ENCODE measurements around the gene NRG2. TPM values are rescaled to one million over a fixed set of nuclear protein-coding genes. Genes with fewer than 3 reads are reported as not detected.

Gene NRG2
- total and polyA plus RNA-seq, 2 of the 8 experiments (the other 6 are each of a cell fraction or from before 2014, with no cell fraction given): 0.27 to 0.54 TPM

DNA sequence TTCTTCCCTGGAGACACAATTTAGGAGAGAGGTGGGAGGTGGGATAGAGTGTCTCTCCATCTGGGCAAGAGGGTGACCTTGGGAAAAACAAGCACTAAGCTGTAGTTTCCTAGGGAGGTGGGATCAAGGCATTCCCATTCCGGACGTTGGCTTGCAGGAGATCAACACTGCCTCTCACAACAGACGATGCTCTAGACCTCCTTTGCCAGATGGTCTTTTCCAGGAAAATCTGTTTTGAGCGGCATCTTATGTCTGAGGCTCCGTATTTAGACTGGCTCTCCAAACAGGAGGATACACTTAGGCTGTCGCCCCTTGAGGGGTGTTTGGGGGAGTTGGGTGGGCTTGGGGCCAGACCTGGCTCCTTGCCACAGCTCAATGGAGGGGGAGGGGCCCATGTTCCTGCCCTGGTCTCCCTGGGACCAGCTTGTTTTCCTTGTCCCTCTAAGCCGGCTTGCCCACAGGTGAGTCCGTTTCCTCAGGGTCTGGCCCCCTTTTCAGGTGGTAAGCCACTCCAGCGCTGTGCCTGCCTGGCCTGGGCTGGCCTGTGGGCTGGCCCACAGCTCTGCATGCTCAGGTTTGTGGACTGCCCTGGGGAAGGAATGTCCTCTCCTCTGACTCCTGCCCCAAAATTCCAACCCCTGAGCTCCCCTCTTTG lies 245.1 kb downstream of the NRG2 start:
- peaks cover 2 to 7% (median 2%) of the 10 kb centered on the region in 4 experiments; a peak in 3 of 7 replicates for H3K4me1 ChIP-seq (replicated peaks in 1 of 4; ENCODE audit: control insufficient read depth in 3 of 4, insufficient read depth in 4 of 4, low read length in 3 of 4)
- no peak overlapping the region for H3K9ac ChIP-seq (replicated peaks in 1 of 4; ENCODE audit: extremely low read depth in 1 of 4, low read depth in 3 of 4, low read length in 3 of 4)
- H3K23me2 ChIP-seq (ENCODE audit: low read depth, low read length): peaks cover 7% of the 10 kb centered on the region; the same call in 1 of the 2 replicates
- no peak overlapping the region for H3K4me2 ChIP-seq (ENCODE audit: insufficient read depth in 1 of 2, low read depth in 2 of 2, low read length in 2 of 2)
- H4K8ac ChIP-seq (ENCODE audit: extremely low read depth, insufficient read depth, low read length): no peak overlapping the region
- H3K27ac ChIP-seq (ENCODE audit: low read depth, low read length): no peak overlapping the region
- no peak overlapping the region for H2AFZ ChIP-seq (ENCODE audit: low read length)
- WGBS, 2 experiments (ENCODE audit: extremely low coverage in 1 of 2, insufficient coverage in 1 of 2, insufficient read length in 1 of 2, insufficient replicate concordance in 2 of 2, low coverage in 1 of 2, low lambda C conversion rate in 2 of 2, missing lambda C conversion rate in 1 of 2): 81% methylated on average over 8 of the region's 9 CpGs; no CpG with 5 or more reads in 1 of the 2 experiments
- no peak overlapping the region for H3K4ac ChIP-seq (replicated peaks; ENCODE audit: insufficient read length, low read depth, low read length)
- no peaks in the 10 kb centered on the region for H3K79me2 ChIP-seq (ENCODE audit: control insufficient read depth in 1 of 2, insufficient read depth in 2 of 2, low read length in 2 of 2)
- no peaks in the 10 kb centered on the region for H3K79me1 ChIP-seq (ENCODE audit: low read depth, low read length)
- no peak for TF ChIP-seq NRF1 (IDR thresholded peaks at IDR 0.05; ENCODE audit: low read depth, low read length)
- no peak for TF ChIP-seq BCL11A (IDR thresholded peaks at IDR 0.05; ENCODE audit: low read depth in 2 of 2, low read length in 2 of 2)
- TF ChIP-seq TEAD4 (IDR thresholded peaks at IDR 0.05; ENCODE audit: low read depth, low read length): no peak
- TF ChIP-seq RNF2 (IDR thresholded peaks at IDR 0.05; ENCODE audit: borderline replicate concordance, low read depth, low read length, missing control alignments, poor library complexity, severe bottlenecking): no peak
- TF ChIP-seq, protein P1, sequence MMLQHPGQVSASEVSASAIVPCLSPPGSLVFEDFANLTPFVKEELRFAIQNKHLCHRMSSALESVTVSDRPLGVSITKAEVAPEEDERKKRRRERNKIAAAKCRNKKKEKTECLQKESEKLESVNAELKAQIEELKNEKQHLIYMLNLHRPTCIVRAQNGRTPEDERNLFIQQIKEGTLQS (IDR thresholded peaks at IDR 0.05; ENCODE audit: insufficient read depth, low read depth, low read length): no peak
- TF ChIP-seq POLR2AphosphoS5 (IDR thresholded peaks at IDR 0.05; ENCODE audit: low read depth, low read length): no peak
- no peak for TF ChIP-seq CTBP2 (IDR thresholded peaks at IDR 0.05; ENCODE audit: borderline replicate concordance, insufficient read depth, insufficient read length, low read length)
- TF ChIP-seq EZH2 (IDR thresholded peaks at IDR 0.05; ENCODE audit: low read depth, low read length, severe bottlenecking): no peak
- no peak for TF ChIP-seq CHD1 (IDR thresholded peaks at IDR 0.05; ENCODE audit: low read depth, low read length)
- TF ChIP-seq NANOG (IDR thresholded peaks at IDR 0.05; ENCODE audit: insufficient read depth, low read depth, low read length, poor library complexity, severe bottlenecking): no peak
- no peak overlapping the region for H3K14ac ChIP-seq (ENCODE audit: insufficient read length)
- ChIA-PET CTCF (ENCODE audit: partially characterized antibody) (interaction anchor here (0.5 to 5.6 kb wide), 19 partner anchors 10 to 825 kb away, joined by 3 to 49 read pairs (median 7); no protein-coding TSS in a partner anchor), POLR2A (ENCODE audit: partially characterized antibody) (interaction anchor here (1.2 to 1.3 kb wide), 2 partner anchors 10 to 25 kb away, joined by 3 read pairs; no protein-coding TSS in a partner anchor)
- no peaks in the 10 kb centered on the region for H3K36me3 ChIP-seq (ENCODE audit: control insufficient read depth in 2 of 4, insufficient read depth in 4 of 4, low read length in 3 of 4)
- no peak for FAIRE-seq
- no peak overlapping the region for H2BK12ac ChIP-seq (ENCODE audit: low read depth, low read length)
- H2BK5ac ChIP-seq (ENCODE audit: low read depth, low read length): no peak overlapping the region
- peak overlapping the region; percentile 88; the same call in 1 of the 2 replicates for H2BK15ac ChIP-seq (ENCODE audit: low read length)
- H2BK120ac ChIP-seq (replicated peaks; ENCODE audit: low read depth, low read length): no peak overlapping the region
- no peak for DNase-seq (ENCODE audit: low read depth in 1 of 2, low spot score in 2 of 2)
- no peaks in the 10 kb centered on the region for H4K20me1 ChIP-seq (replicated peaks in 1 of 2; ENCODE audit: control insufficient read depth in 1 of 2, insufficient read depth in 2 of 2, low read length in 2 of 2)
- H3K4me3 ChIP-seq (ENCODE audit: extremely low read depth in 1 of 4, insufficient read depth in 2 of 4, low read depth in 3 of 4, low read length in 4 of 4): no peak overlapping the region
- no peak overlapping the region for H3K56ac ChIP-seq (replicated peaks; ENCODE audit: insufficient read length, low read depth, low read length)
- H2BK20ac ChIP-seq (ENCODE audit: low read length): no peak overlapping the region
- peaks cover 41 to 64% (median 58%) of the 10 kb centered on the region in 4 experiments for H3K27me3 ChIP-seq (replicated peaks in 1 of 4; ENCODE audit: control insufficient read depth in 3 of 4, extremely low read depth in 1 of 4, insufficient read depth in 3 of 4, low read length in 3 of 4)
- H4K5ac ChIP-seq (ENCODE audit: insufficient read length, low read depth, low read length): no peak overlapping the region
- H3K9me3 ChIP-seq (ENCODE audit: insufficient read depth in 2 of 2, low read depth in 1 of 2, low read length in 1 of 2): no peaks in the 10 kb centered on the region
- no peak overlapping the region for H2AK5ac ChIP-seq (ENCODE audit: low read depth, low read length)
- no peak overlapping the region for H3K23ac ChIP-seq (ENCODE audit: insufficient read length)
- no peak overlapping the region for H3K18ac ChIP-seq (ENCODE audit: extremely low read depth, low read length)
- no peak overlapping the region for H4K91ac ChIP-seq (replicated peaks; ENCODE audit: insufficient read length, low read length)

All from H1 (cell line).